Type B pancreatic cell (in vitro differentiated cells): Measurements from ENCODE around the gene UGT1A4. TPM values are rescaled to one million over a fixed set of nuclear protein-coding genes. Genes with fewer than 3 reads are reported as not detected.
"Not testable (repeated sequence)": the region's sequence is repeated elsewhere in the genome, so short reads cannot be mapped to it uniquely, and the experiment has no call there.

ENCODE experiments used
- DNase-seq: peaks from one replicate; pipeline ENCODE4 v3.0.0; 2021; ENCODE audit warnings: mixed read lengths; ENCODE audit not compliant: unreplicated experiment; ENCODE audit errors: extremely low spot score
- H3K27ac Mint-ChIP-seq: 2 replicates; pipeline ENCODE4 v1.8.0; 2021; ENCODE audit warnings: mild to moderate bottlenecking, mixed read lengths
- H3K27me3 Mint-ChIP-seq: 2 replicates; pipeline ENCODE4 v1.8.0; 2021; ENCODE audit warnings: mixed read lengths
- H3K36me3 Mint-ChIP-seq: 2 replicates; pipeline ENCODE4 v1.8.0; 2021; ENCODE audit warnings: mixed read lengths
- H3K4me1 Mint-ChIP-seq: one replicate; pipeline ENCODE4 v1.8.0; 2021; ENCODE audit warnings: mixed read lengths; ENCODE audit not compliant: unreplicated experiment
- H3K4me3 Mint-ChIP-seq: 2 replicates; pipeline ENCODE4 v1.8.0; 2021; ENCODE audit warnings: mild to moderate bottlenecking, mixed read lengths
- H3K9me3 Mint-ChIP-seq: 2 replicates; pipeline ENCODE4 v1.8.0; 2021; ENCODE audit warnings: mixed read lengths
- total RNA-seq: library from RNA; stranded (reverse); gene quantifications from 2 replicates; pipeline ENCODE4 v1.2.1, GENCODE V29; 2021; ENCODE audit warnings: low replicate concordance
- TF ChIP-seq, protein P1 (sequence below): fragments of 200-600 bp; sonication (generic); conservative IDR thresholded peaks from 2 replicates; pipeline ENCODE4 v1.5.0; 2021; ENCODE audit warnings: antibody characterized with exemption, mild to moderate bottlenecking

The UGT1A4 gene
- total RNA-seq, 1 donor from 2014 or later: not detected

DNA sequence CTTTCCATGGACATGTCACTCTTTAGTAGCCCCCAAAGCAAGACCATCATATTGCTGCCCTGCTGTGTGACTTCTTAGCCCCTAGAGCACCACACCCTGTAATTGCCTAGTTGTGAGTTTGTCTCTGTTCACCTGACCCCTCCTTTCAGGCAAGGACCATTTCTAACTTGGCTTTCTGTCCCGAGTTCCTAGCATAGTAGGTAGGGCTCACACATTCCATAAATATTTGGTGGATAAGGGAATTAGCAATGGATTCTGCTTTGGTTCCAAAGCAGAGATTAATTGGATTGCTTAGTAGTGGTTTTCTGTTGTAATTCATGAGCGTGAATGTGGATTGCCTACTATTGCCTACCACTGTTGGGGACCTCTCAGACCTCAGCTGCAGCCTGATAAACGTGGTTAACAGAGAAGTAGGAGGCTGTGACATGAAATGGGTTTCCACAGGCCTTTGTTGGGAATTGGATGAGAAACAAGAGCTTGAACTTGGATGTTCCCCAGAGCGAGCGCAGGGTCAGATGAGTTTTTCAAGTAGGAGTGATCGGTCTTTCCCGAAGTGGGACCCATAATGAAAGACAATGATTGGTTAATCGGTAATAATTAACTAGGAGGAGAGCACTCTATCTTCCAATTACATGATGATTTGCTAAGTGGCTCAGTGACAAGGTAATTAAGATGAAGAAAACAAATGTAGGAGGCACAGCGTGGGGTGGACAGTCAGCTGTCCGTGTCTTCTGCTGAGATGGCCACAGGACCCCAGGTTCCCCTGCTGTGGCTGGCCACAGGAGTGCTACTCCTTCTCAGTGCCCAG, 28.1 kb downstream of the UGT1A4 start:
- Mint-ChIP-seq H3K4me1 (no peaks in the 10 kb centered on the region), H3K36me3 (no peaks in the 10 kb centered on the region), H3K9me3 (no peaks in the 10 kb centered on the region), H3K27me3 (peaks cover 14% of the 10 kb centered on the region), H3K27ac (no peak overlapping the region), H3K4me3 (no peak overlapping the region)
- TF ChIP-seq, protein P1, sequence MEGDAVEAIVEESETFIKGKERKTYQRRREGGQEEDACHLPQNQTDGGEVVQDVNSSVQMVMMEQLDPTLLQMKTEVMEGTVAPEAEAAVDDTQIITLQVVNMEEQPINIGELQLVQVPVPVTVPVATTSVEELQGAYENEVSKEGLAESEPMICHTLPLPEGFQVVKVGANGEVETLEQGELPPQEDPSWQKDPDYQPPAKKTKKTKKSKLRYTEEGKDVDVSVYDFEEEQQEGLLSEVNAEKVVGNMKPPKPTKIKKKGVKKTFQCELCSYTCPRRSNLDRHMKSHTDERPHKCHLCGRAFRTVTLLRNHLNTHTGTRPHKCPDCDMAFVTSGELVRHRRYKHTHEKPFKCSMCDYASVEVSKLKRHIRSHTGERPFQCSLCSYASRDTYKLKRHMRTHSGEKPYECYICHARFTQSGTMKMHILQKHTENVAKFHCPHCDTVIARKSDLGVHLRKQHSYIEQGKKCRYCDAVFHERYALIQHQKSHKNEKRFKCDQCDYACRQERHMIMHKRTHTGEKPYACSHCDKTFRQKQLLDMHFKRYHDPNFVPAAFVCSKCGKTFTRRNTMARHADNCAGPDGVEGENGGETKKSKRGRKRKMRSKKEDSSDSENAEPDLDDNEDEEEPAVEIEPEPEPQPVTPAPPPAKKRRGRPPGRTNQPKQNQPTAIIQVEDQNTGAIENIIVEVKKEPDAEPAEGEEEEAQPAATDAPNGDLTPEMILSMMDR: no peak
- no peak for DNase-seq

DNA sequence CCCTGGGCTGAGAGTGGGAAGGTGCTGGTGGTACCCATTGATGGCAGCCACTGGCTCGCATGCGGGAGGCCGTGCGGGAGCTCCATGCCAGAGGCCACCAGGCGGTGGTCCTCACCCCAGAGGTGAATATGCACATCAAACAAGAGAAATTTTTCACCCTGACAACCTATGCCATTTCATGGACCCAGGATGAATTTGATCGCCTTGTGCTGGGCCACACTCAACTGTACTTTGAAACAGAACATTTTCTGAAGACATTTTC, 28.7 kb downstream of the UGT1A4 start:
- no peaks in the 10 kb centered on the region for H3K9me3 Mint-ChIP-seq
- no peak overlapping the region for H3K27ac Mint-ChIP-seq
- no peak overlapping the region for H3K4me3 Mint-ChIP-seq
- TF ChIP-seq, protein P1: no peak
- peaks cover 14% of the 10 kb centered on the region for H3K27me3 Mint-ChIP-seq
- no peak for DNase-seq
- no peaks in the 10 kb centered on the region for H3K36me3 Mint-ChIP-seq
- H3K4me1 Mint-ChIP-seq: no peaks in the 10 kb centered on the region

DNA sequence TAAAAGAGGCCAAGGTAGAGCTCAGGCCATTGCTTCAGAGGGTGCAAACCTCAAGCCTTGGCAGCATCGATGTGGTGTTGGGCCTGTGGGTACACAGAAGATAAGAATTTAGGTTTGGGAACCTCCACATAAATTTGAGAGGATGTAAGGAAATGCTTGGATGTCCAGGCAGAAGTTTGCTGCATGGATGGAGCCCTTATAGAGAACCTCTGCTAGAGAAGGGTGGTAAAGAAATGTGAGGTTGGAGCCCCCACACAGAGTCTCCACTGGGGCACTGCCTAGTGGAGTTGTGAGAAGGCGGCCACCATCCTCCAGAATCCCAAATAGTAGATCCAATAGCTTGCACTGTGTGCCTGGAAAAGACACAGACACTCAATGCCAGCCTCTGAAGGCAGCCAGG, 32.2 kb downstream of the UGT1A4 start:
- not testable (repeated sequence) for H3K27ac Mint-ChIP-seq, H3K9me3 Mint-ChIP-seq, H3K4me3 Mint-ChIP-seq, H3K4me1 Mint-ChIP-seq, DNase-seq, H3K36me3 Mint-ChIP-seq
- H3K27me3 Mint-ChIP-seq: peaks cover 11% of the 10 kb centered on the region

DNA sequence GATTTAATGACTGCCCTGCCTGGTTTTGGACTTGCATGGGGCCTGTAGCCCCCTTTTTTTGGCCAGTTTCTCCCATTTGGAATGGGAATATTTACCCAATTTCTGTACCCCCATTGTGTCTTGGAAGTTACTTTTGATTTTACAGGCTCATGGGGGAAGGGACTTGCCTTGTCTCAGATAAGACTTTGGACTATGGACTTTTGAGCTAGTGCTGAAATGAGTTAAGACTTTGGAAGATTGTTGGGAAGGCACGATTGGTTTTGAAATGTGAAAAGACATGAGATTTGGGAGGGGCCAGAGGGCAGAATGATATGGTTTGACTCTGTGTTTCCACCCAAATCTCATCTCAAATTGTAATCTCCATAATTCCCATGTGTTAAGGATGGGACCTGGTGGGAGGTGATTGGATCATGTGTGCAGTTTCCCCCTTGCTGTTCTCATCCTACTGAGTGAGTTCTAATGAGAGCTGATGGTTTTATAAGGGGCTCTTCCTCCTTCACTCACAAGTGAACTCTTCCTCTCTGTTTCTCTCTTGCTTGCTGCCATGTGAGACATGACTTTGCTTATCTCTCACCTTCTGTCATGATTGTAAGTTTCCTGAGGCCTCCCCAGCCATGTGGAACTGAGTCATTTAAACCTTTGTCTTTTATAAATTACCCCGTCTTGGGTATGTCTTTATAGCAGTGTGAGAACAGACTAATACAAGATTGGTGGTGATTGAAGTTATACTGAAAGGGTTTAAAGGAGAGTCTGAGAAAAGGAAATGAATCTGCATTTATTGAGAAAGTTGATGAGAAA, 32.9 kb downstream of the UGT1A4 start:
- H3K36me3 Mint-ChIP-seq, H3K9me3 Mint-ChIP-seq, H3K4me1 Mint-ChIP-seq, H3K4me3 Mint-ChIP-seq, H3K27ac Mint-ChIP-seq, DNase-seq, H3K27me3 Mint-ChIP-seq: not testable (repeated sequence)

DNA sequence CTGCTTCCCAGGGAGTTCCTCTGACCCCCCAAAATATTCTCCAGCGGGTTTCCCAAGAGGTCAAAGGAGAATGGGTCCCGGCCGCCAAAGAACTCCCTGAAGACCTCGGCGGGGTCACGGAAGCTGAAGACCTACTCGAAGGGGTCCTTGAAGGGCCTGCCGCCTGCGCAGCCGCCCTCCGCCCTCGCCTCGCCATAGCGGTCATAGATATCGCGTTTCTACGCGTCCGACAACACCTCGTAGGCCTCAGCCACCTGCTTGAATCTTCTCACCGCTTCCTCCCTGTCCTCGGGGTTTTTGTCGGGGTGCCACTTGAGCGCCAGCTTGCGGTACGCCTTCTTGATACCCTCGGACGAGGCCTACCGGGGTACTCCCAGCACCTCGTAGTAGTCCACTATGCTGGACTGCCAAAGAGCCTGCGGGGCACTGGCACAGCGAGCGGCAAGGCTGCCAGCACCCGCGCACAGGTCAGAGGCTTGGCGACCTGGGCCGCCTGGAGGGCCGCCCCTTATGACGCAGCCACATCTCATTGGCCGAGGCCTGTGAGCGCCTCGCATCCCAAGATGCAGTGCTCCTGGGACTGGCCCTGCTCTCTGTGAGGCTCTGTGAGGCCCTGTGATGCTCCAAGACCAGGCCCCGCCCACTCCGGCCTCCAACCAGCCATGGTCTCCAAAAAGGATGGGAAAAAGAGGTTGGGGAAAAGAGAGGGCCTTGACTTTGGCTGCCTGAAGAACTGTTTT, 36.5 kb downstream of the UGT1A4 start:
- H3K27ac Mint-ChIP-seq: no peak overlapping the region
- no peaks in the 10 kb centered on the region for H3K36me3 Mint-ChIP-seq
- DNase-seq: no peak
- peaks cover 10% of the 10 kb centered on the region for H3K9me3 Mint-ChIP-seq
- no peak overlapping the region for H3K4me3 Mint-ChIP-seq
- H3K27me3 Mint-ChIP-seq: no peaks in the 10 kb centered on the region
- H3K4me1 Mint-ChIP-seq: no peaks in the 10 kb centered on the region
- TF ChIP-seq, protein P1: no peak

DNA sequence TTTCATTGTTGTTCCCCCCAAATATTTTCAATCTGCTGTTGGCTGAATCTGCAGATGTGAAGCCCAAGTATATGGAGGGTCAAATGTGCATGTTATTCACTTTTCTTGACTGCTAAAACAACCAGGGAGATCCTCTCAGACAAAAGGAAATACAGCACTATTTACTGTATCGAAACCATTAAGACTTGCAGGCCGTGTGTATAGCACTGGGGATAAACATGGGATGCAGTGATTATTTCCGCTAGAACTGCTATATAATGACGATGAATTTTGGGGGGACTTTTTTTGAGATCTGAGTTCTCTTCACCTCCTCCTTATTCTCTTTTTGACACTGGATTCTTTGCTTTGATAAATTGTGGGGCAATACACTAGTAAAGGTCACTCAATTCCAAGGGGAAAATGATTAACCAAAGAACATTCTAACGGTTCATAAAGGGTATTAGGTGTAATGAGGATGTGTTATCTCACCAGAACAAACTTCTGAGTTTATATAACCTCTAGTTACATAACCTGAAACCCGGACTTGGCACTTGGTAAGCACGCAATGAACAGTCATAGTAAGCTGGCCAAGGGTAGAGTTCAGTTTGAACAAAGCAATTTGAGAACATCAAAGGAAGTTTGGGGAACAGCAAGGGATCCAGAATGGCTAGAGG, 38.0 kb downstream of the UGT1A4 start:
- Mint-ChIP-seq H3K9me3 (peaks cover 10% of the 10 kb centered on the region), H3K27ac (no peak overlapping the region), H3K27me3 (peaks cover 2% of the 10 kb centered on the region), H3K4me1 (no peaks in the 10 kb centered on the region), H3K36me3 (no peaks in the 10 kb centered on the region), H3K4me3 (no peak overlapping the region)
- DNase-seq: no peak
- TF ChIP-seq, protein P1: no peak
